ENCODE data around the gene STK39.

- no peak for TF ChIP-seq CTCF (conservative IDR thresholded peaks at IDR 0.05; ENCODE audit: low read length)
- TF ChIP-seq EZH2phosphoT487 (IDR thresholded peaks at IDR 0.05; ENCODE audit: borderline replicate concordance, low read depth, low read length), result no peak
These were observed 160.0 kb downstream of the STK39 start for GRCh38 chr2:168087401-168087800.
